H1 (cell line): ENCODE results near the gene PLA2G4E. TPM values are rescaled to one million over a fixed set of nuclear protein-coding genes. Genes with fewer than 3 reads are reported as not detected.

Source experiments
- polyA plus RNA-seq, 7 experiments: library from polyadenylated mRNA; depleted of rRNA in 3 of 7; stranded (reverse) in 5 of 7; unstranded in 2 of 7; fragments of >200 nt in 5 of 7; fragments of 200-250 nt in 2 of 7; gene quantifications; 1 replicate in 5 of 7; 2 replicates in 1 of 7; 4 replicates in 1 of 7; pipeline versions ENCODE4 v1.2.1 to v1.2.3, GENCODE V29; 2011 to 2013; ENCODE audit warnings: missing spikeins in 2 of 7, mixed read lengths in 2 of 7
- total RNA-seq: library from RNA; stranded (reverse); fragmentation: NEBNext Ultra II Directional; extraction: Animal tissue kit (Norgen Biotek cat#: 25700); gene quantifications from 2 replicates; pipeline ENCODE4 v1.2.1, GENCODE V29; 2021
- TF ChIP-seq, protein P1 (sequence below), 3 experiments: IDR thresholded peaks; 1 replicate in 2 of 3; 2 replicates in 1 of 3; pipeline versions ENCODE4 v1.5.1 to v1.6.1; 2011; ENCODE audit warnings: low read length in 3 of 3, mild to moderate bottlenecking in 3 of 3, inconsistent platforms in 2 of 3, low read depth in 1 of 3, moderate library complexity in 1 of 3; ENCODE audit not compliant: insufficient read depth in 1 of 3; ENCODE audit errors: control extremely low read depth in 1 of 3

PLA2G4E gene
- total and polyA plus RNA-seq, 2 of the 8 experiments (the other 6 are each of a cell fraction or from before 2014, with no cell fraction given), result 0.03 TPM; not detected in 1

DNA sequence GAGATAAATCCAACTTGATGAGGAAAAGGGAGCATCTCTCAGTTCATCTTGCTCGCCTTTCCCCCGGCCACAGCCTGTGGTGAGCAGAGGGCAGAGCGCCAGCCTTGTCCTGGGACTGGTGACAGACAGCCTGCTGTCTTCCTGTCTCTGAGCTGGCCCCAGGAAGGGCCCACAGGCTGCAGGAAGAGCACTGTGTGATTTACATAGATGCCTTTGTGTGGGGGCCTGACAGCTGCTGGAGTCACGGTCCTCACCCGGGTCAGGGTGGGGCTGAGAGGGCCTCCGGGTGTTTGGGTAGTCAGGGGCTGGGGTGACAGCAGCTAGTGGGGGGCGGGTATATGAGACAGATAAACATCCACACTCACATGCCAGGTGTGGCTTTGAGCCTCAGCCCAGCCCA, 44.2 kb upstream of the PLA2G4E start (continued):
- TF ChIP-seq, protein P1, sequence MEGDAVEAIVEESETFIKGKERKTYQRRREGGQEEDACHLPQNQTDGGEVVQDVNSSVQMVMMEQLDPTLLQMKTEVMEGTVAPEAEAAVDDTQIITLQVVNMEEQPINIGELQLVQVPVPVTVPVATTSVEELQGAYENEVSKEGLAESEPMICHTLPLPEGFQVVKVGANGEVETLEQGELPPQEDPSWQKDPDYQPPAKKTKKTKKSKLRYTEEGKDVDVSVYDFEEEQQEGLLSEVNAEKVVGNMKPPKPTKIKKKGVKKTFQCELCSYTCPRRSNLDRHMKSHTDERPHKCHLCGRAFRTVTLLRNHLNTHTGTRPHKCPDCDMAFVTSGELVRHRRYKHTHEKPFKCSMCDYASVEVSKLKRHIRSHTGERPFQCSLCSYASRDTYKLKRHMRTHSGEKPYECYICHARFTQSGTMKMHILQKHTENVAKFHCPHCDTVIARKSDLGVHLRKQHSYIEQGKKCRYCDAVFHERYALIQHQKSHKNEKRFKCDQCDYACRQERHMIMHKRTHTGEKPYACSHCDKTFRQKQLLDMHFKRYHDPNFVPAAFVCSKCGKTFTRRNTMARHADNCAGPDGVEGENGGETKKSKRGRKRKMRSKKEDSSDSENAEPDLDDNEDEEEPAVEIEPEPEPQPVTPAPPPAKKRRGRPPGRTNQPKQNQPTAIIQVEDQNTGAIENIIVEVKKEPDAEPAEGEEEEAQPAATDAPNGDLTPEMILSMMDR (IDR thresholded peaks at IDR 0.05; ENCODE audit: control extremely low read depth in 1 of 3, insufficient read depth in 1 of 3, low read depth in 1 of 3, low read length in 3 of 3), result no peak
